ENCODE measurements around the gene CALR3. TPM values are rescaled to one million over a fixed set of nuclear protein-coding genes. Genes with fewer than 3 reads are reported as not detected.

Gene CALR3
- total RNA-seq, 4 donors from 2014 or later, result not detected

- H3K9me3 ChIP-seq, result no peaks in the 10 kb centered on the region
- DNase-seq, result no peak
- no peak overlapping the region for H3K27ac ChIP-seq
- H3K4me1 ChIP-seq, result peaks cover 4 to 9% of the 10 kb centered on the region in 2 donors
- no peaks in the 10 kb centered on the region for H3K36me3 ChIP-seq
- intact Hi-C loops (cut with DNase I; ENCODE audit: low total_unique reads), result no loop called here
- TF ChIP-seq POLR2A (IDR thresholded peaks at IDR 0.05), result no peak
- TF ChIP-seq, protein P1, sequence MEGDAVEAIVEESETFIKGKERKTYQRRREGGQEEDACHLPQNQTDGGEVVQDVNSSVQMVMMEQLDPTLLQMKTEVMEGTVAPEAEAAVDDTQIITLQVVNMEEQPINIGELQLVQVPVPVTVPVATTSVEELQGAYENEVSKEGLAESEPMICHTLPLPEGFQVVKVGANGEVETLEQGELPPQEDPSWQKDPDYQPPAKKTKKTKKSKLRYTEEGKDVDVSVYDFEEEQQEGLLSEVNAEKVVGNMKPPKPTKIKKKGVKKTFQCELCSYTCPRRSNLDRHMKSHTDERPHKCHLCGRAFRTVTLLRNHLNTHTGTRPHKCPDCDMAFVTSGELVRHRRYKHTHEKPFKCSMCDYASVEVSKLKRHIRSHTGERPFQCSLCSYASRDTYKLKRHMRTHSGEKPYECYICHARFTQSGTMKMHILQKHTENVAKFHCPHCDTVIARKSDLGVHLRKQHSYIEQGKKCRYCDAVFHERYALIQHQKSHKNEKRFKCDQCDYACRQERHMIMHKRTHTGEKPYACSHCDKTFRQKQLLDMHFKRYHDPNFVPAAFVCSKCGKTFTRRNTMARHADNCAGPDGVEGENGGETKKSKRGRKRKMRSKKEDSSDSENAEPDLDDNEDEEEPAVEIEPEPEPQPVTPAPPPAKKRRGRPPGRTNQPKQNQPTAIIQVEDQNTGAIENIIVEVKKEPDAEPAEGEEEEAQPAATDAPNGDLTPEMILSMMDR (IDR thresholded peaks at IDR 0.05), result no peak
- H3K4me3 ChIP-seq, result no peak overlapping the region
- no peaks in the 10 kb centered on the region for H3K27me3 ChIP-seq
Observed at GRCh38 chr19:16460454-16460853, 35.5 kb downstream of the CALR3 start.

DNA sequence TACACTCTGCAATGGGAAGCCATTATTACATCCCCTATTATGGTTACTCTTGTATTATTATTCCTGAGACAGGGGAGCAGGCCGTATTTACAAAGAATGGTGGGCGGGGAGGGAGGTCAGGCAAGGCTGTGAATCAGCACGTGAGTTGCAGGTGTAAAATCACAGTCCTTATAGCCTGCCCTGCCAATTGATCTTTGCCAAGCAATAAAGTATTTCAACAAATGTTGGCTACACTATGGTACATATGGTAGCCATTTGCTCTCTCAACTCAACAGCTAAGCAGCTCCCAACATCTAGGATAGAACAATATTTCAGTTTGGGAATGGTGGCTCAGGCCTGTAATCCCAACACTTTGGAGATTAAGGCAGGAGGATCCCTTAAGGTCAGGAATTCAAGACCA, 36.3 kb downstream of the CALR3 start:
- Histone ChIP-seq H3K9me3 (no peaks in the 10 kb centered on the region), H3K36me3 (no peaks in the 10 kb centered on the region), H3K4me1 (peaks cover 4 to 9% of the 10 kb centered on the region in 2 donors), H3K27ac (no peak overlapping the region), H3K4me3 (no peak overlapping the region), H3K27me3 (no peaks in the 10 kb centered on the region)
- TF ChIP-seq, protein P1 (IDR thresholded peaks at IDR 0.05), result no peak
- no peak for TF ChIP-seq POLR2A (IDR thresholded peaks at IDR 0.05)
- DNase-seq, result no peak
- intact Hi-C loops (cut with DNase I; ENCODE audit: low total_unique reads), result no loop called here

GRCh38 chr19:16458391-16459341, 37.3 kb downstream of the CALR3 start:
- DNase-seq, result no peak
- Histone ChIP-seq H3K9me3 (no peaks in the 10 kb centered on the region), H3K4me1 (peaks cover 0 to 9% of the 10 kb centered on the region in 2 donors), H3K27ac (peak overlapping the region; percentile 62 to 63), H3K36me3 (no peaks in the 10 kb centered on the region), H3K4me3 (no peak overlapping the region), H3K27me3 (no peaks in the 10 kb centered on the region)
- intact Hi-C loops (cut with DNase I; ENCODE audit: low total_unique reads), result no loop called here
- no peak for TF ChIP-seq POLR2A (IDR thresholded peaks at IDR 0.05)
- TF ChIP-seq, protein P1 (IDR thresholded peaks at IDR 0.05), result no peak

DNA sequence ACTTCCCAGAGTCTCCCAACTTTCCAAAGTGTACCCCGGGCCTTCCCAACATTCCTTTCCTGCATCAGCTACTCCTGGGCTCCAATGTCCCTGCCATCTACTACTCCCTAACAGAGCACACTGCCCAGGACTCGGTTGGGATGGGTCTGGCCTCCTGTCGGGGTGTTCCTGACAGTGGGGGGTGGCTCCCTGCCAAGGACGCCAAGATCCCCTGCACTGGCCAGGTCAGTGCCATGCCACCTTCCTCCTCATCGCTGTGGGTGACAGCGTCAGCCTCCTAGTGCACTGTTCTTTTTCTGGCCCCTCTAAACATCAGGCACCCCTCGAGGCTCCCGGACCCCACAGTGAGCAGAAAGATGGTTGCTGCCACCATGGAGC, 38.0 kb downstream of the CALR3 start:
- peak overlapping the region; percentile 62 to 63 for H3K27ac ChIP-seq
- DNase-seq, result no peak
- TF ChIP-seq, protein P1 (IDR thresholded peaks at IDR 0.05), result no peak
- TF ChIP-seq POLR2A (IDR thresholded peaks at IDR 0.05), result no peak
- H3K27me3 ChIP-seq, result no peaks in the 10 kb centered on the region
- intact Hi-C loops (cut with DNase I; ENCODE audit: low total_unique reads), result no loop called here
- no peaks in the 10 kb centered on the region for H3K9me3 ChIP-seq
- no peak overlapping the region for H3K4me3 ChIP-seq
- no peaks in the 10 kb centered on the region for H3K36me3 ChIP-seq
- peaks cover 0 to 9% of the 10 kb centered on the region in 2 donors for H3K4me1 ChIP-seq
